Stimulated activated CD8-positive, alpha-beta memory T cell treated with anti-CD3 and anti-CD28 coated beads, Interleukin-4, amount 100 ng/mL, for 24 hours (primary cell): ENCODE data around the gene AKAP13.
A peak's percentile ranks its signal among the peaks of the same experiment; 100 is the strongest.
"Not testable (repeated sequence)": the region's sequence is repeated elsewhere in the genome, so short reads cannot be mapped to it uniquely, and the experiment has no call there.

Experiments used
- DNase-seq: peaks from one replicate; pipeline ENCODE4 v3.0.0-alpha.2; 2020; ENCODE audit warnings: low read depth

The AKAP13 gene

DNA sequence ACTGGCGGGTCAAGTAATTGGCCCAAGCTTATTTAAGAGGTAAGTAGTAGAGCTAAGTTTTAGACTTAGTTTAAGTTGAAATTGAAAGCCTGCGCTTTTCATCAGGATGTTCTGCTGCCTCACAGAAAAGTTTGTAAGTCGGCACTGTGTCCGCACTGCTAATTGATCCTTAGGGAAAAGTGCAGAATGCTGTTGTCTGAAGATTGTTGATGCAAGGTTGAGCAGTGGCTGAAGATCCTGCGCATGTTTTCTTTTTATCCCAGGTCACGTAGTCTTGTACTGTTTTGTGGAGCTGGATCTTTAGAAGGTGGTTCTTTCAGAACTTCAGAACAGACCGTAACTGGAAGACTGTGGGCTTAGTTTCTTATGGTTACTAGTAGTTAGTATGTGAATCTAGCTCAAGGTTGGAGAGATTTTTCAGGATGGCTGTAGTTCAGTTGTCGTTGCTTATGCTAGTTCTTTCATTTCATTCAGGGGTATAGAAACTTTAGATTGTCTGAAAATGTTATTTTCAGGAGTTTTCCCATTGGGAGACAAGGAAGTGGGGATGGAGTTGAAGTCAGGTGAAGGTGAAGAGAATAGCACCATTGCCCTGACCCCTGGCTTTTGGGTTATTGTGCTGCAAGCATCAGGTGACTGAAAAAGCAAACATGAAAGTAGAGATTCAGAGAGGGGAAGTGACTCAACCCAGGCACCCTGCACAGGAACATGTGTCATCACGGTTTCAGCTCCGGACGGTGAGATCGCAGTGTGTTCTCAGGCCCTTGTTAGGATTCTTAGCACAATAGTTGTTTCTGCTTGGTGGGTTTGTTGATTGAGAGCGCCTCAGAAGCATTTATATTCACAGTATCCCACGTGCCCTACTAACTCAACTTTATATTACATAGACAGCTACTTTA, 32.8 kb downstream of the AKAP13 start:
- DNase-seq, result peak; percentile 55

DNA sequence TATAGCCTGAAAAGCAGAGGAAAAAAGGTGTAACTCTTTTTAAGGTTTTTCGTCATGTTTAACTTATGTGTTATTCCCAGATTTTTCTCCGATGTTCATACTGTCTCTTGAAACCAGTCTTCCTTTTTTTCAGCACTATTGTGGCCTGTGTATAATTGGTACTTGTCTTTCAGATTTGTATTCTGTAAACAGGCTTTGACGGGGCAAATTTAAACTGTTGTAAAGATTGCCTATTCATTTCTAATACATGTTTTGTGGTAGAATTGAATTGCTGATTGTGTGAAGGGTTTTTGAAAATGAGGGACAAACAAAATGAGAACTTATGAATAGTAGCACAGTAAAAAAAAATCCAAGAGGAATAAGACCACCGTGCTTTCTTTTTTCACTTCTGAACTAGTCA, 33.6 kb downstream of the AKAP13 start:
- no peak for DNase-seq

DNA sequence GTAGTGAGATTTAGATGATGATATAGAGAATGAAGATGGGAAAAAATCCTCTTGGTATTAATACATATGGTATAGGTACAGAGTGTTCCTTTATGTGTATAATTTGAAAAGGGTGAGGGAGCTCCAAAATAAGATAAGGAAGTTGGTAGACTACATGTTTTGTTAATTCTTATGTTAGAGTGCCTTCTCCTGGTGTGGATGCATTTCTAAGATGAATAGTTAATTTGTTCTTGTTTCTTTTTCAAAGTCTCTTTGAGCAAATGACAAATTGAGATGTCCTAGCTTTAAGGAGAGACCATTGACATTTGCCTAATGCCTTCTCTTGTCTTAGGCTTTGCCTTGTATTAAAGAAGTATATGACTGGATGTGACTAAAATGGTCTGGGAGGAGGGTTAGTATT, 34.1 kb downstream of the AKAP13 start:
- DNase-seq, result no peak

DNA sequence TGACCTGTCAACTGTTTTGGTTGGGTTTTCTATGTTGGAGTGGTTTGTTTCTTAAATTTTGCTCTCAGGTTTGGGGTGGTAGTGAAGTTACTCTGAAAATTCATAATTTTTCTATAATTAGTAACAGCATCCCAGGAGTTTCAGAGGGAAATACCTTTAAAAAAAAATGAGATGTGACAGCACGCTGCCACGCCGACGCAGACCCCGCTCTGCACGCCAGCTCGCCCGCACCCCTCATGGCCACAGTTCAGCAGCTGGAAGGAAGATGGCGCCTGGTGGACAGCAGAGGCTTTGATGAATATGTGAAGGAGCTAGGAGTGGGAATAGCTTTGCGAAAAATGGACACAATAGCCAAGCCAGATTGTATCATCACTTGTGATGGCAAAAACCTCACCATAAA, 34.6 kb downstream of the AKAP13 start:
- DNase-seq, result no peak

DNA sequence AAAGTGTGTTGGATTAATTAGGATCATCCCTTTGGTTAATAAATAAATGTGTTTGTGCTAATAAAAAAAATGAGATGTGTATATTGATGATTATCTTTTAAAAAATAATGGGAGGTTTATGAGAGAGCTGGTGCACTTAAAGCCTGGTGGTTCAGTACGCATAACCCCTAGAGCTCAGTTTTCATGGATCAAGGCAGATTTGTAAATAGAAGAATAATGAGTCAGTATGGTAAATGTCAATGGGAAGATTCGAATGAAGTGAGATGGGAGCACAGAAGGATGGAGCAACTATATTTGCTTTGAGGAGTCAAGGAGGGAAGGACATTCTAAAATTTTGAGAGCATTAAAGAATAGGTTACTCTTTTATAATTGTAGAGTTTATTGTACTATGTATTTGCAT, 35.4 kb downstream of the AKAP13 start:
- DNase-seq, result no peak

DNA sequence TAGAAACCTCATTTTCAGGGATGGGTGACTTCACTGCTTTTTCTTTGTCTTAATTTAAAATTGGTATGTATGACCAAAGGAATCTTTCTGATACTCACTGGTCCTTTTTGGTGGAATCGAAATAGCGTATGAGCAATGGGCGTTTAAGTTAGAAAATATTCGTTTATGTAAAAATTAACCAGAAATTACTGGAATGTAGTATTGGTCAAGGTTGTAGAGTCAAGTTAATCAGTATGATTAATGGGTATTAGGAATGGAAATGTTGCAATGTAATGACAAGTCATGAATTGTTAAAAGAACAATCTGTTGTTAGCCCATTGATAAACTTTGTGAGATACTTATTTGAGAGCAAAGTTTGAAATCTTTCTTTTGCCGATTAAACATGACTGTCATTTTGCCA, 36.9 kb downstream of the AKAP13 start:
- DNase-seq, result no peak

DNA sequence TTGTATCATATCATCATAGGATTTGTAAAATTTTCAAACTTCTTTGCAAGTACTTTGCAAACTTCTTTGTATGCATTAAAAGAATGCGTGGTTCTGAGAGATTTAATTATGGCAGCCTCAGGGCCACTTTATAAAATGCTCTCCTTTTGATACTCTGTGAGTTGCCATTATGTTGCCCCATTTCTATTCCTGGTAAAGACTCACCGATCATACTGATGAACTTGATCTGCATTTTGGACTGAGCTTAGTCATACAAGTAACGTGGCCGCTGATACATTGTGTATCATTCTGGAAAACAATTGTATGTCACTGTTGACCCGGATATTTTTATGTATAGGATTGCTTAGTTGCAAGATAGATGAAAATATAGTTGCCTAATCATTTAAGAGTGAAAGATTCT, 38.8 kb downstream of the AKAP13 start:
- DNase-seq, result no peak

DNA sequence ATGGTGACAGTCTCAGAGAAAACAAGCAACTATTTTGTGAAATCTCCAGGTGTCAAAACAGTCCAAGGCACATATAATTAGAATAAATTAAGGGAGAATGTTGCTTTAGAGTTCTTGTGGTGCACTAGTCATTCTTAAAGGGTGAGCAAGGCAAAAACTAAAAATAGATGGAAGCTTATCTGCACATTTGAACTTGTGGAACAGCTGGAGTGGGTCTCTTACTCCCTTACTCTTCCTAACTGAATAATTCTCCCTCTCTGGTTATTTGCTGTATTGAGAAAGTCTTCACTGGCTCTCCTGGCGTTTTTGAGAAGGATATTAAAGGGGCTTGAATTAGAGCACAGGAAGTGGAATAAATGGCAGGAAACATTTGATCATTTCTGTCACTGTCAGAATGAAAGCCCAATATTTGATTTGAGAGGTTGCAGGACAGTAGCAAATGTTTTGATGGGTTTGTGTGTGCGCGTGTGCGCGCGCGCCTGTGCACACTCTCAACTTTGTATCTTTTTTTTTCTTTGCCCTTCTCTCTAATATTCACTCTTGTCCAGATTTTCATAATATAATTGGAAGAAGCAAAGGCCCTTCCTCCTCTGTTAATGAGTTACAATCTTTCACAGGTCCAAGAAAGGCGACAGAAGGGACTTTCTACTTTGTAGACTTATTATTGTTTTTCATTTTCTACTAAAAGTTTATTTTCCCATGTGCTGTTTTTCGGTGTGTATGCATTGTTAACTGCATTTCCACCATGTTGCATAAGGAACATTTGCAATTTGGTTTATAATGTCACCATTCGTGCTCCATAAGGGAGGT, 40.9 kb downstream of the AKAP13 start:
- no peak for DNase-seq

DNA sequence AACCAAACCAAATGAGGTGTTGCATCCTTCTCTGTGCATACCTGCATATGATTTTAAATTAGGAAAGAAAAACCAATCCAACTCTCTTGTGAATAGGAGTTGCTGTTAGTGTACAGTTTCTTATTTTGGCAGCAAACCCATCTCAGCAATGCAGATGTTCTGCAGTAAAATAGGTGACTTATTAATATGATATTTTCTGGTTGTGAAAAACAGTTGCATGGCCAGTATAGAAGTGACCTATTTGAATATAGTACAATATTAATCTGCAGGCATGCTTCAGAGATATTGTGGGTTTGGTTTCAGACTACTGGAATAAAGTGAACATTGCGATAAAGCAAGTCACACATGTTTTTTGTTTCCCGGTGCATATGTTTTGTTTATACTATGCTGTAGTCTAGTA, 42.2 kb downstream of the AKAP13 start:
- DNase-seq, result no peak

DNA sequence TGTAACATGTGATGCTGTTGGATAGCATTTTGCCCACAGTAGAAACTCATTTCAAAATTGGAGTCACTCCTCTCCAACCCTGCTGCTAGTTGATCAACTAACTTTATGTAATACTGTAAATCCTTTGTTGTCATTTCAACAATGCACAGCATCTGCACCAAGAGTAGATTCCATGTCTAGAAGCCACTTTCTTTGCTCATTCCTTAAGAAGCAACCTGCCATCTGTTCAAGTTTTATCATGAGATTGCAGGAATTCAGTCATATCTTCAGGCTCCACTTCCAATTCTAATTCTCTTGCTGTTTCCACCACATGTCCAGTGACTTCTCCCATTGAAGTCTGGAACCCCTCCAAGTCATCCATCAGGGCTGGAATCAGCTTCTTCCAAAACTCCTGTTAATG, 42.9 kb downstream of the AKAP13 start:
- DNase-seq, result no peak

DNA sequence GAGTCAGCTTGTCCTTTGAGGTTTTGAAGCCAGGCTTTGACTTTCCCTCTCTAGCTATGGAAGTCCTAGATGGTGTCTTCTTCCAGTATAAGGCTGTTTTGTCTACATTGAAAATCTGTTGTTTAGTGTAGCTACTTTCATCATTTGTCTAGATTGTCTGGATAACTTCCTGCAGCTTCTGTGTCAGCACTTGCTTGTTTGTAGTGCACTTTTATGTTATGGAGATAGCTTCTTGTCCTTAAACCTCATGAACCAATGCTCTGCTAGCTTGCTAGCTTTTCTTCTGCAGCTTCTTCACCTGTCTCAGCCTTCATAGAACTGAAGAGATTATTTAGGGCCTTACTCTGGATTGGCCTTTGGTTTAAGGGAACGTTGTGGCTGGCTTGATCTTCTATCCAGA, 43.8 kb downstream of the AKAP13 start:
- no peak for DNase-seq

DNA sequence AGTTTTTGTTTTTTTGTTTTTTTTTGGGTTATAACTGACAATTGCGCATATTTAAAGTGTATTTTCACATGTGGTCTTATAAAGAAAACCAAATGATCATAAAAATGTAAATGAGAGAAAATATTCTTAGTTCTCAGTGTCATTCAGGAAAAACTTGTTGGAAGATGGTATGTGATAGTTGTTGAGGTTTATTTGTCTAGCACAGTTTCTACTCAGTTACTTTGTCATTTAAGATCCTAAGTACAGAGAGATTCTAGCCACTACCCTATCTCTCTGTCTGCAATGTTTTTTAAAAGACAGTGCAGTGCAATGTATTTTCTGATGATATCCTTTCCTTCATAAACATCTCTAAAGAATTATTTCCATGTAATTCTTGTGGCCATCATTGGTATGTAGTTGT, 46.1 kb downstream of the AKAP13 start:
- DNase-seq, result no peak

DNA sequence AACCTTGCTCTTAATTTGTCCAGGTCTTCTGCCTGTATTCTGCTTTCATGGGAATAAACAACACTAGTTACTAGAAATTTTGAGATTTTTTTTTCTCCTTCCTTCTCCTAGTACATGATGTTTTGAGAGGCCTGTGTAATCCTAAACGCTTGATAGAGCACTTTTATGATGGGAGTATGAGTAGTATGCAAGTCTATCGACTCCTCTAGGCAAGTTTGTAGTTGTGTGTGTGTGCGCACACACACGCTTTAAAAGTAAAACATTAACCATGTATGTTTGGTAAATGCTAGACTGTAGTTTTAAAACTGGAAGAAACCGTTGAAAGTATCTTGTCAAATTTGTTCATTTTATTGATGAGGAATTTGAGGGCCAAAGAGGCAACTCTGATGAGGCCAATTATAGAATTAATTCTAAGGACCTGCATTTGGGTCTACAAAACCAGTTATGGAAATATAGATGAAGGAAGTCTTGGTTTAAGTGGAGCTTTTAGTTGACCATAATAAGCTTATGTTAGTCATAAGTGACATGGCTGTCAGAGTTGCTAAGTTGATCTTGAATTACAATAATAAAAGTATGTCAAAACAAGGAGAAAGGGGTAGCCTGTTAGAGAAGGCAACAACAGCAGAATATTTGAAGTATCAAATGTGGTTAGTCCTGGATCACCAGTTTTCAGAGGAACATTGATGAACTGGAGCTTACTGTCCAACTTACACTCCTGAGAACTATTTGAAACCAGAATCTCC, 47.1 kb downstream of the AKAP13 start:
- no peak for DNase-seq

DNA sequence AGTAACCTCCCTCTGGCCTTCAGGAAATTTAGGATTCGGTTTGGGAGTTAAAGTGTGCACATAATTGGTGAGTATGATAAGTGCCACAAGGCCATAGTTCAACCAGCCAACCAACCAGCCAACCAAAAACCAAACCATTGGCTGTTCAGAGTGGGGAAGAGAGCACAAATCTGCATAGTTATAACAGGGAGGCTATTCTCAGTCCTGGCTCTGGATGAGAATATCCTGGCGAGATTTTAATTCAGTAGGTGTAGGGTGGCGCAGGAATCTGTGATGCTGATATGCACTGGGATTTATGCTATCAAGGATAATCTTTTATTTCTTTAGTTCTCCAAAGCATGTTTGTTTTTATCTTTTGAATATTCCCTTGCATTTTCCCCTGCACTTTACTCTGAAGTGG, 49.1 kb downstream of the AKAP13 start:
- no peak for DNase-seq

DNA sequence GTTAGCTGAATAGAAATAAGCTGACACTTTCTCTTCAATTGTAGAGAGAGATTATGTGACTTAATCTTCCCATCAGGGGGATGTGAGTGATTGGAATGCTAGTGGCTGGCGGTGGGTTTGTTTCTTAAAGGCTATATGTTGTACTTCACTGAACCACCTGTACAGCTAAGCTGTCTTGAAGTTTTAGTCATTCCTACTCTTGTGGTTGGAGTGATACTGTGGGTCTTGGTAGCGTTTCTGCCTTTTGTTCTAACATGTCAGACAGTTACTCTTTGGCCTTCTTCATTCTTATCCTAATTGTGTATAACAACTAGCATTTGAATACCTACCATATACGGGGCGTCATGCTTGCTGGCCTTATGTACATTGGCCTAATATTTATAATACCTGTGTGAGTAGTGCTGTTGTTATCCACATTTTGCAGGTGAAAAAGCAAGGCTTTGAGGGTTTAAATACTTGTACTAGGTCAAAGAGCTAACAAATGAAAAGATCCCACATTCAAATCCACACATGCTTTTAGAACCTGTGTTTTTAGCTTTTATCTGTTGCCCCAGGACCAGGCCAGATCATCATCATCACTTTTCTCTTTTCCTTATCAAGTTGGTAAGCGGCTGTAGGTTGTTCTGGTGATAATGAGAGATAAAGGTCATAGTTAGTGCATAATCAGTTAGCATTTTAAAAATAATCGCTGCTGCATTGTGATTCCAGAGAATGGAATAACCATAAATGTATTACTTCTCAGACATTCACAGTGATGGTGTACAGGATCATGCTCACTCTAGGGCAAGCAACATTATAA, 50.2 kb downstream of the AKAP13 start:
- no peak for DNase-seq

DNA sequence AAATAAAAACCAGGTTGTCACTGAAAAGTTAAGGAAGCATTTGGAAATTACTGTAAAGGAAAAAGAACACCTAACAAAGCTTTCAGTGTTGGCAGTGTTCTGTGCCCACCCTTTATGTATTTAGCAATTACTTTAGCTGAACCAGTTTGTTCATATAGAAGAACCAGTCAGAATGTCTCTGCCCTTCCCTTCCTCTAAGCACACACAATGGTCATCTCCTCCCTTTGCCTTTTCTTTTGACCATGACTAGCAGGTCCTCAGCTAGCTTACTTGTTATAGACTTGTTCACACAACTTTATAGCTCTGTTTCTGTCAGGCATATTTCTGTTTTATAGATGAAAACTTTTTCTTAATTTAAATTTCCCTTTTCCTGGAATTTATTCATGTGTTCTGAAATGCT, 59.6 kb downstream of the AKAP13 start:
- DNase-seq, result no peak

DNA sequence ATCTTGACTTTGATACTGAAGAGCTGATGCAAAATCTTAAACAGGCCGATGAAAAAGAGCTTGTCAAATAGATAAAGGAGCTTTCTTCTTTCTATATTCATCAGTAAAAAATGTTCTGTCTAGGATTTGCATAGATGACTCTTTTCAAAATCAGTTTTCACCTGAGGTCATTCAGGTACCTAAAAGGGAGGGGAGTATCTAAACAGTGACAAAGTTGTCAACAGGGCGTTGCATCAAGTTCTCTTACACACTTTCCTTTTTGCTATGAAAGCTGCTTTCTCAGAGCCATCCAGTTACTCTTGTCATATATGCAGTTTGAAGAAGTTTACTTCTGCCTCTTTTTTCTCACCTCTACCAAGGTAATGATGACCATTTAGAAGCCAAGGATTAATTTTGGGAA, 60.0 kb downstream of the AKAP13 start:
- no peak for DNase-seq

DNA sequence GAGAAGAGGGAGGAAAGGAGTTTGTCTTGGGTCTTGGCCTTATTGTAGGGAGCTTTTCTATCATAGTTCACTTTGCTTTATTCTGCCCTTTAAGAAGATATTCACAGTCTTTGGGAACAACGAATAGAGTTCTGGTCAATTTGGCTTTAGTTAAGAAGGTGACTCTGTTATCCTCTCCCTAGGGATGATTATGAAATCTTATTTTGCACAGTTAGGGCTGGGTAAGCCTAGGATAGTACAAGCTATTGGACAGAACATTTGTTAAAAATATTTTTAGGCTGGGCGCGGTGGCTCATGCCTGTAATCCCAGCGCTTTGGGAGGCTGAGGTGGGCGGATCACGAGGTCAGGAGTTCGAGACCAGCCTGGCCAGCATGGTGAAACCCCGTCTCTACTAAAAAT, 61.5 kb downstream of the AKAP13 start:
- DNase-seq, result not testable (repeated sequence)

DNA sequence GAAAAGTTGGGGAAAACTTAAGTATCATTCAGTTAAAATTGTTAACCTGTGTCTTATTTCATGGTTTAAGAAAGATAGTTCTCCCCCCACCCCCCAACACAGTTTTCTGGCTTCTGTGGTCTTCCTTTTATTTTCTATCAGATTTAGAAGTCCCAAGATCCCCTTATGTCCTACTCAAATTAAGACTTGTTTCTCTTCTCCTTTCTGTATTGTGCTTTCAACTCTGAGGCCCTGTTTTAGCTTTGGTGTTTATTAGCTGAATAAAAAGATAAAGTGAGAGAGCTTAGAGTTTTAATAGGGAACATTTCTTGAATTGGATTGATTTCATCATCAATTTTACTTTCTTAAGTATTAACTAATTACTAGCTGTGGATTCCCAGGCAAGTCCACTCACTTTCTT, 62.6 kb downstream of the AKAP13 start:
- DNase-seq, result no peak

DNA sequence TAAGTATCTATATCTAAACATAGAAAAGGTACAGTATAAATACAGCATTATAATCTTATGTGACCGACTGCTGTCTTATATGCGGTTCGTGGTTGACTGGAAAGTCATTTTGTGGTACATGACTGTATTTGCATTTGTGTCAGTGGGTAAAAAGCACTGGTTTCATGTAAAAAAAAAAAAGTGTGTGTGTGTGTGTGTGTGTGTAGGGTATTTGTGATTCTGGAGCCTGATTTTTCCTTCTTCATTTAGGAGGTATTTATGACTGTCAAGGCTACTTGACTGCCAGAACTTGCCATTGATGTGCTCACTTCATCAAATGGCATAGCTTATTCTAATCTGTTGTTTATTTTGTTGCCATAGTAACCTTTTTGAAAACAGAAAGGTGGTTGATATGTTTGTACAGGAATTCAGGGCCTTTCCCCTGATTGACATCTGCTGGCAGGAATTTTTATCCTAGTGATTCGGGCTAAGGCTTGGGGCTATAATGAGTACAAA, 63.2 kb downstream of the AKAP13 start:
- no peak for DNase-seq

DNA sequence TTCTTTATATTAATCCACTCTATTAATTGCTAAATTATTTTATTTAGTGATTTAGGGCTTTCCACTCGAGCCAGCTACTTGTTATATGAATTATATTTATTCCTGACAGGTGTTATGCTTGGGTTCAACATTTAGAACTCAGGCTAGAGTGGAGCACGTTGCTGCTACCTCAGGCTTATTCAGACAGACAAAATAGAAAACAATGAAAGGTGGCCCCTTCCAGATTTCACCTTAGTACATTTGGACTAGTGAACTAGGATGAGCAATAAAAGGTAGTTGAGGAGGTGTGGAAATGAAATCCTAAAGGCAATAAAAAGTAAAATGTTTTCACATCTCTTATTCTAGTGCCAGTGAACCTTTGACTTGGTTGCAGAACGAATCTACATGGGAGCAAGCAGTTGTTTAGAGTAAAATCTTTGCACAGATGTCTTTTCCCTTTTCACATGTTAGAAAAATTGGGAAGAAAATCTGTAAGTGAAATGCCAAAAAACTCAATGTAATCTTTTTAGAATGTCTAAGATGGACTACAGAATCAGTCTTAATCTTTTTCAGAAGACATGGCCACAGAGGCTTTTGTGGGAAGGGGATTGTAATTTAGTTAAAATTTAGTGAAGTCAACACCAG, 63.8 kb downstream of the AKAP13 start:
- DNase-seq, result no peak
